Esophagus muscularis mucosa (tissue), 4 donors: ENCODE results near the gene HCFC2. TPM values are rescaled to one million over a fixed set of nuclear protein-coding genes. Genes with fewer than 3 reads are reported as not detected.

ENCODE experiments used
- DNase-seq: peaks from one replicate; pipeline ENCODE4 v3.0.0-alpha.2; 2017; ENCODE audit errors: extremely low spot score
- H3K27ac ChIP-seq, 4 donors: fragments of 200-600 bp; sonication (generic); replicated peaks in 1 of 4; 1 replicate in 3 of 4; 2 replicates in 1 of 4; pipeline ENCODE4 v1.5.1; 2016 to 2019; ENCODE audit warnings: mild to moderate bottlenecking in 1 of 4
- H3K27me3 ChIP-seq, 4 donors: fragments of 200-600 bp; sonication (generic); one replicate each; pipeline versions ENCODE4 v1.5.1 to v1.6.0; 2016 to 2019
- H3K36me3 ChIP-seq, 4 donors: fragments of 200-600 bp; sonication (generic); one replicate each; pipeline ENCODE4 v1.5.1; 2016 to 2019
- H3K4me1 ChIP-seq, 4 donors: fragments of 200-600 bp; sonication (generic); one replicate each; pipeline ENCODE4 v1.5.1; 2016 to 2019
- H3K4me3 ChIP-seq, 4 donors: fragments of 200-600 bp; sonication (generic); 1 replicate in 2 of 4; 2 replicates in 2 of 4; pipeline ENCODE4 v1.5.1; 2016 to 2019; ENCODE audit warnings: mild to moderate bottlenecking in 4 of 4, moderate library complexity in 1 of 4
- H3K9me3 ChIP-seq, 4 donors: fragments of 200-600 bp; sonication (generic); 1 replicate in 3 of 4; 2 replicates in 1 of 4; pipeline ENCODE4 v1.5.1; 2016 to 2019
- EP300 ChIP-seq: sonication (generic); formaldehyde crosslinking; IDR thresholded peaks from one replicate; pipeline ENCODE4 v1.6.1; 2017; ENCODE audit warnings: antibody characterized with exemption
- POLR2A ChIP-seq: fragments of 450-650 bp; IDR thresholded peaks from one replicate; pipeline ENCODE4 v1.6.1; 2017; ENCODE audit warnings: antibody characterized with exemption, moderate library complexity, mild to moderate bottlenecking, low read depth
- POLR2AphosphoS5 ChIP-seq, 2 donors: sonication (generic); formaldehyde crosslinking; IDR thresholded peaks; one replicate each; pipeline ENCODE4 v1.6.1; 2017; ENCODE audit warnings: antibody characterized with exemption in 2 of 2
- WGBS: methylation state at CpG from one replicate; pipeline ENCODE4 v1.1.5; 2018; 5-methylcytosine and 5-hydroxymethylcytosine counted together
- intact Hi-C: fragments of 100-400 bp; cut with DNase I; formaldehyde crosslinking; loops from one replicate; pipeline ENCODE4 v1.15.1; 2023
- small RNA-seq, 3 donors: library from RNA; depleted of rRNA; stranded (forward); fragments of <200 nt; gene quantifications; one replicate each; pipeline ENCODE3, GENCODE V24; 2016
- total RNA-seq, 4 donors: library from RNA; depleted of rRNA; stranded (reverse); fragments of >200 nt; gene quantifications; one replicate each; pipeline versions ENCODE4 v1.1.0 to v1.2.1, GENCODE V29; 2016
- TF ChIP-seq, protein P1 (sequence below), 3 experiments: fragments of 200-600 bp in 2 of 3; fragments of 450-650 bp in 1 of 3; sonication (generic) in 2 of 3; IDR thresholded peaks; one replicate each; pipeline ENCODE4 v1.5.1; 2017 to 2019; ENCODE audit warnings: antibody characterized with exemption in 3 of 3, mild to moderate bottlenecking in 2 of 3, moderate library complexity in 1 of 3

HCFC2 gene
- total RNA-seq, 4 donors from 2014 or later, result 22.9 to 37.0 (median 29.5) TPM

GRCh38 chr12:104154286-104154685, 90.0 kb downstream of the HCFC2 start:
- Histone ChIP-seq H3K27ac (no peak overlapping the region), H3K4me1 (no peaks in the 10 kb centered on the region), H3K4me3 (no peak overlapping the region), H3K27me3 (no peaks in the 10 kb centered on the region), H3K36me3 (no peaks in the 10 kb centered on the region), H3K9me3 (no peaks in the 10 kb centered on the region)
- intact Hi-C loops, result no loop called here
- WGBS, result 69% methylated on average over 4 of the region's 4 CpGs
- TF ChIP-seq POLR2AphosphoS5 (IDR thresholded peaks at IDR 0.05) (no peak), POLR2A (no peak), EP300 (no peak)
- TF ChIP-seq, protein P1, sequence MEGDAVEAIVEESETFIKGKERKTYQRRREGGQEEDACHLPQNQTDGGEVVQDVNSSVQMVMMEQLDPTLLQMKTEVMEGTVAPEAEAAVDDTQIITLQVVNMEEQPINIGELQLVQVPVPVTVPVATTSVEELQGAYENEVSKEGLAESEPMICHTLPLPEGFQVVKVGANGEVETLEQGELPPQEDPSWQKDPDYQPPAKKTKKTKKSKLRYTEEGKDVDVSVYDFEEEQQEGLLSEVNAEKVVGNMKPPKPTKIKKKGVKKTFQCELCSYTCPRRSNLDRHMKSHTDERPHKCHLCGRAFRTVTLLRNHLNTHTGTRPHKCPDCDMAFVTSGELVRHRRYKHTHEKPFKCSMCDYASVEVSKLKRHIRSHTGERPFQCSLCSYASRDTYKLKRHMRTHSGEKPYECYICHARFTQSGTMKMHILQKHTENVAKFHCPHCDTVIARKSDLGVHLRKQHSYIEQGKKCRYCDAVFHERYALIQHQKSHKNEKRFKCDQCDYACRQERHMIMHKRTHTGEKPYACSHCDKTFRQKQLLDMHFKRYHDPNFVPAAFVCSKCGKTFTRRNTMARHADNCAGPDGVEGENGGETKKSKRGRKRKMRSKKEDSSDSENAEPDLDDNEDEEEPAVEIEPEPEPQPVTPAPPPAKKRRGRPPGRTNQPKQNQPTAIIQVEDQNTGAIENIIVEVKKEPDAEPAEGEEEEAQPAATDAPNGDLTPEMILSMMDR (IDR thresholded peaks at IDR 0.05), result no peak
- DNase-seq, result no peak

DNA sequence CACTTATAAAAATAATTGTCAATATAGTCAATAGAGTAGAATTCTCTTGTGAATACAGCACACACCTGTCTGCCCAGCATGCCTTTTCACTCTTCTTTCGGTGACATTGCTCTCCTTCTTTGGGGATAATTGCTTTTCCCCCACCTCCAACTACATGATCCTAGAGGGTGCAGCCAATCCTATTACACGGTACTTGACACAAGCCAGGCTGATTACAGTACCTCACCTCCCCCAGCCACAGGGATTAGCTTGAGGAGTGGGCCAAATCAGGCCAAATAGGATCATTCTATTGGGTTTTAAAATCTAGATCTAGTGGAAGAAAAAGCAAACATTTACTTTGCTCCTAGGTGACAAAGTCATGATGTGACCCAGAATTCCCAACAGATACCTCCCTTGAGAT, 90.5 kb downstream of the HCFC2 start:
- Histone ChIP-seq H3K36me3 (no peaks in the 10 kb centered on the region), H3K4me1 (no peaks in the 10 kb centered on the region), H3K27ac (no peak overlapping the region), H3K9me3 (no peaks in the 10 kb centered on the region), H3K4me3 (no peak overlapping the region), H3K27me3 (no peaks in the 10 kb centered on the region)
- DNase-seq, result no peak
- 66% methylated on average over 2 of the region's 2 CpGs for WGBS
- intact Hi-C loops, result no loop called here
- TF ChIP-seq, protein P1 (IDR thresholded peaks at IDR 0.05), result no peak
- TF ChIP-seq POLR2A (no peak), POLR2AphosphoS5 (IDR thresholded peaks at IDR 0.05) (no peak), EP300 (no peak)

Small RNAs within 50 kb of the gene (small RNA-seq; reads per million reads assigned to genes)
- 0 reads per million in 3 donors for gene RNA5SP370

Other genes with a start within 250 kb of the HCFC2 start
- gene NT5DC3, start 223.3 kb upstream of the HCFC2 start, total RNA-seq, result 100 to 1,000 TPM; 169 to 275 (median 195) TPM
- gene HSP90B1, start 134.1 kb upstream of the HCFC2 start, total RNA-seq, result 100 to 1,000 TPM; 174 to 199 (median 191) TPM
- 10 to 100 TPM; 13.7 to 16.4 (median 14.1) TPM for gene TDG, start 98.7 kb upstream of the HCFC2 start, total RNA-seq
- 10 to 100 TPM in 3 of 4 donors, 1 to 10 TPM in 1; 7.1 to 13.6 (median 11.0) TPM for gene GLT8D2, start 14.3 kb upstream of the HCFC2 start, total RNA-seq
- 10 to 100 TPM; 67.7 to 90.9 (median 82.4) TPM for gene NFYB, start 73.7 kb downstream of the HCFC2 start, total RNA-seq
- gene TXNRD1, start 151.2 kb downstream of the HCFC2 start, total RNA-seq, result 100 to 1,000 TPM; 243 to 594 (median 299) TPM
- 10 to 100 TPM in 3 of 4 donors, 1 to 10 TPM in 1; 7.6 to 19.5 (median 12.1) TPM for gene EID3, start 239.2 kb downstream of the HCFC2 start, total RNA-seq